Measurements from ENCODE around the gene DAGLB.

DNA sequence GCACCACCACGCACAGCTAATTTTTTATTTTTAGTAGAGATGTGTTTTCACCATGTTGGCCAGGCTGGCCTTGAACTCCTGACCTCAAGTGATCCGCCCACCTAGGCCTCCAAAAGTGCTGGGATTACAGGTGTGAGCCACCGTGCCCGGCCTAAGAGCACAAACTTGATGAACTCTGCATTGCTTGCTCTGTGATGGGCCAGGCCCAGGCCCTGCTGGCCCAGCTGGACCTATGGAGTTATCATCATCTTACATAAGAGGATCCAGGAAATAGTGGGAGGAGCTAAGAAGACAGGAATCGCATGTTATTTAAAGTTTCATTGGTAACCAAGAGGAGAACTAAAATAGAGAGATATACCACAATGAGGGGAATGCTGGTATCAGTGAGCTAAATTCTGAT, 86.9 kb downstream of the DAGLB start:
- TF ChIP-seq, protein P1, sequence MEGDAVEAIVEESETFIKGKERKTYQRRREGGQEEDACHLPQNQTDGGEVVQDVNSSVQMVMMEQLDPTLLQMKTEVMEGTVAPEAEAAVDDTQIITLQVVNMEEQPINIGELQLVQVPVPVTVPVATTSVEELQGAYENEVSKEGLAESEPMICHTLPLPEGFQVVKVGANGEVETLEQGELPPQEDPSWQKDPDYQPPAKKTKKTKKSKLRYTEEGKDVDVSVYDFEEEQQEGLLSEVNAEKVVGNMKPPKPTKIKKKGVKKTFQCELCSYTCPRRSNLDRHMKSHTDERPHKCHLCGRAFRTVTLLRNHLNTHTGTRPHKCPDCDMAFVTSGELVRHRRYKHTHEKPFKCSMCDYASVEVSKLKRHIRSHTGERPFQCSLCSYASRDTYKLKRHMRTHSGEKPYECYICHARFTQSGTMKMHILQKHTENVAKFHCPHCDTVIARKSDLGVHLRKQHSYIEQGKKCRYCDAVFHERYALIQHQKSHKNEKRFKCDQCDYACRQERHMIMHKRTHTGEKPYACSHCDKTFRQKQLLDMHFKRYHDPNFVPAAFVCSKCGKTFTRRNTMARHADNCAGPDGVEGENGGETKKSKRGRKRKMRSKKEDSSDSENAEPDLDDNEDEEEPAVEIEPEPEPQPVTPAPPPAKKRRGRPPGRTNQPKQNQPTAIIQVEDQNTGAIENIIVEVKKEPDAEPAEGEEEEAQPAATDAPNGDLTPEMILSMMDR (IDR thresholded peaks at IDR 0.05): no peak
- no peak for TF ChIP-seq POLR2A (IDR thresholded peaks at IDR 0.05)

Data from testis (tissue), 2 donors.